ENCODE results near the gene ZSWIM3. TPM values are rescaled to one million over a fixed set of nuclear protein-coding genes. Genes with fewer than 3 reads are reported as not detected.
A peak's percentile ranks its signal among the peaks of the same experiment; 100 is the strongest.

The ZSWIM3 gene
- total and polyA plus RNA-seq, 2 of the 8 experiments (the other 6 are each of a cell fraction or from before 2014, with no cell fraction given): 5.5 to 6.9 TPM

- Histone ChIP-seq H2AK5ac (ENCODE audit: low read depth, low read length) (no peak overlapping the region), H3K36me3 (ENCODE audit: control insufficient read depth in 2 of 4, insufficient read depth in 4 of 4, low read length in 3 of 4) (peaks cover 0 to 22% (median 0%) of the 10 kb centered on the region in 4 experiments; a peak in 3 of 8 replicates), H4K91ac (replicated peaks; ENCODE audit: insufficient read length, low read length) (no peak overlapping the region), H2BK120ac (replicated peaks; ENCODE audit: low read depth, low read length) (peak overlapping the region; percentile 59), H3K14ac (ENCODE audit: insufficient read length) (no peak overlapping the region), H3K79me1 (ENCODE audit: low read depth, low read length) (no peaks in the 10 kb centered on the region; the same call in 1 of the 2 replicates), H3K27ac (ENCODE audit: low read depth, low read length) (no peak overlapping the region), H2BK20ac (ENCODE audit: low read length) (peak overlapping the region; percentile 48; the same call in 1 of the 2 replicates), H2BK12ac (ENCODE audit: low read depth, low read length) (peak overlapping the region; percentile 90), H3K4me1 (replicated peaks in 1 of 4; ENCODE audit: control insufficient read depth in 3 of 4, insufficient read depth in 4 of 4, low read length in 3 of 4) (peaks cover 4 to 16% (median 12%) of the 10 kb centered on the region in 4 experiments), H2AFZ (ENCODE audit: low read length) (no peak overlapping the region), H3K27me3 (replicated peaks in 1 of 4; ENCODE audit: control insufficient read depth in 3 of 4, extremely low read depth in 1 of 4, insufficient read depth in 3 of 4, low read length in 3 of 4) (no peaks in the 10 kb centered on the region), H3K23ac (ENCODE audit: insufficient read length) (no peak overlapping the region), H2BK15ac (ENCODE audit: low read length) (no peak overlapping the region), H3K9ac (replicated peaks in 1 of 4; ENCODE audit: extremely low read depth in 1 of 4, low read depth in 3 of 4, low read length in 3 of 4) (no peak overlapping the region), H3K9me3 (ENCODE audit: insufficient read depth in 2 of 2, low read depth in 1 of 2, low read length in 1 of 2) (no peaks in the 10 kb centered on the region), H3K4me2 (ENCODE audit: insufficient read depth in 1 of 2, low read depth in 2 of 2, low read length in 2 of 2) (no peak overlapping the region; a peak in 1 of 4 replicates), H3K18ac (ENCODE audit: extremely low read depth, low read length) (no peak overlapping the region), H3K4ac (replicated peaks; ENCODE audit: insufficient read length, low read depth, low read length) (peak overlapping the region; percentile 45), H3K4me3 (ENCODE audit: extremely low read depth in 1 of 4, insufficient read depth in 2 of 4, low read depth in 3 of 4, low read length in 4 of 4) (no peak overlapping the region), H3K23me2 (ENCODE audit: low read depth, low read length) (peaks cover 4% of the 10 kb centered on the region; the same call in 1 of the 2 replicates), H4K8ac (ENCODE audit: extremely low read depth, insufficient read depth, low read length) (no peak overlapping the region), H4K5ac (ENCODE audit: insufficient read length, low read depth, low read length) (no peak overlapping the region), H3K79me2 (ENCODE audit: control insufficient read depth in 1 of 2, insufficient read depth in 2 of 2, low read length in 2 of 2) (peaks cover 0 to 23% of the 10 kb centered on the region in 2 experiments; a peak in 2 of 4 replicates), H4K20me1 (replicated peaks in 1 of 2; ENCODE audit: control insufficient read depth in 1 of 2, insufficient read depth in 2 of 2, low read length in 2 of 2) (no peaks in the 10 kb centered on the region), H3K56ac (replicated peaks; ENCODE audit: insufficient read length, low read depth, low read length) (no peak overlapping the region), H2BK5ac (ENCODE audit: low read depth, low read length) (peak overlapping the region; percentile 87; the same call in 1 of the 2 replicates)
- FAIRE-seq (no peak), DNase-seq (ENCODE audit: low read depth in 1 of 2, low spot score in 2 of 2) (no peak)
- WGBS, 2 experiments (ENCODE audit: extremely low coverage in 1 of 2, insufficient coverage in 1 of 2, insufficient read length in 1 of 2, insufficient replicate concordance in 2 of 2, low coverage in 1 of 2, low lambda C conversion rate in 2 of 2, missing lambda C conversion rate in 1 of 2): 89% methylated on average over 5 of the region's 6 CpGs; no CpG with 5 or more reads in 1 of the 2 experiments
- ChIA-PET POLR2A (ENCODE audit: partially characterized antibody) (interaction anchor here (1.1 to 9.9 kb wide), 11 partner anchors 12 to 101 kb away, joined by 3 to 178 read pairs (median 4); partner anchors contain the start of genes PCIF1, SNX21 and ZSWIM1), CTCF (ENCODE audit: partially characterized antibody) (interaction anchor here (1.1 to 1.9 kb wide), 5 partner anchors 12 to 53 kb away, joined by 3 to 8 read pairs (median 5); no protein-coding TSS in a partner anchor)
- no peak for TF ChIP-seq YY1 (IDR thresholded peaks at IDR 0.05; ENCODE audit: low read depth, low read length)
- TF ChIP-seq KDM4A (IDR thresholded peaks at IDR 0.05; ENCODE audit: low read depth, low read length, severe bottlenecking): no peak
- TF ChIP-seq BCL11A (IDR thresholded peaks at IDR 0.05; ENCODE audit: low read depth in 2 of 2, low read length in 2 of 2): no peak
- TF ChIP-seq ATF2 (IDR thresholded peaks at IDR 0.05; ENCODE audit: low read length): no peak
- TF ChIP-seq RXRA (IDR thresholded peaks at IDR 0.05; ENCODE audit: insufficient read depth, low read depth, low read length): no peak
These were observed 5.1 kb upstream of the ZSWIM3 start for GRCh38 chr20:45852326-45852725.
